ENCODE measurements around the gene COPS7B.

DNA sequence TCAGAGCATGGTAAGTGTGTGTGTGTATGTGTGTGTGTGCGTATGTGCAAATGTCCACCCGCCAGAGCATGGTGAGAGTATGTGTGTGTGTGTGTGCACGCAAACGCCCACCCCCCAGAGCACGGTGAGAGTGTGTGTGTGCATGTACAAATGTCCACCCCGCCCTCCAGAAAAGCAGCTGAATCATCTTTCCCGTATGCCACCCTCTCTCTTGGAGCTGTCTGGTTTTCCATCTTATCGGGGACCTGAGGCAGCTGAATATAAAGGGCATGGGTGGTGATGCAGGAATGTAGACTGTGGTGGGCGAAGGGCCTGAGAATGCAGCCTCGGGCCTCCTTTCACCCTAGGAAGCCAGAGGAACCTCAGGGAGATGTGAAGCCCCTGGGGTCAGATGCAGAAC, 66.9 kb downstream of the COPS7B start:
- no peak for TF ChIP-seq EZH2phosphoT487 (IDR thresholded peaks at IDR 0.05; ENCODE audit: low read depth)
- TF ChIP-seq, protein P1, sequence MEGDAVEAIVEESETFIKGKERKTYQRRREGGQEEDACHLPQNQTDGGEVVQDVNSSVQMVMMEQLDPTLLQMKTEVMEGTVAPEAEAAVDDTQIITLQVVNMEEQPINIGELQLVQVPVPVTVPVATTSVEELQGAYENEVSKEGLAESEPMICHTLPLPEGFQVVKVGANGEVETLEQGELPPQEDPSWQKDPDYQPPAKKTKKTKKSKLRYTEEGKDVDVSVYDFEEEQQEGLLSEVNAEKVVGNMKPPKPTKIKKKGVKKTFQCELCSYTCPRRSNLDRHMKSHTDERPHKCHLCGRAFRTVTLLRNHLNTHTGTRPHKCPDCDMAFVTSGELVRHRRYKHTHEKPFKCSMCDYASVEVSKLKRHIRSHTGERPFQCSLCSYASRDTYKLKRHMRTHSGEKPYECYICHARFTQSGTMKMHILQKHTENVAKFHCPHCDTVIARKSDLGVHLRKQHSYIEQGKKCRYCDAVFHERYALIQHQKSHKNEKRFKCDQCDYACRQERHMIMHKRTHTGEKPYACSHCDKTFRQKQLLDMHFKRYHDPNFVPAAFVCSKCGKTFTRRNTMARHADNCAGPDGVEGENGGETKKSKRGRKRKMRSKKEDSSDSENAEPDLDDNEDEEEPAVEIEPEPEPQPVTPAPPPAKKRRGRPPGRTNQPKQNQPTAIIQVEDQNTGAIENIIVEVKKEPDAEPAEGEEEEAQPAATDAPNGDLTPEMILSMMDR (IDR thresholded peaks at IDR 0.05; ENCODE audit: low read depth, low read length) = no peak

All from OCI-LY3 (cell line).